Liver (tissue), 3 donors: Measurements from ENCODE around the gene AP4S1.

ENCODE experiments used
- FOXA1 ChIP-seq: IDR thresholded peaks from 2 replicates; pipeline ENCODE4 v1.6.1; 2016; ENCODE audit warnings: antibody characterized with exemption
- GABPA ChIP-seq, 2 donors: IDR thresholded peaks in 1 of 2; conservative IDR thresholded peaks in 1 of 2; 2 replicates each; pipeline ENCODE4 v1.6.1; 2016; ENCODE audit warnings: antibody characterized with exemption in 2 of 2, mild to moderate bottlenecking in 1 of 2, moderate library complexity in 1 of 2
- TAF1 ChIP-seq: conservative IDR thresholded peaks from 2 replicates; pipeline ENCODE4 v1.6.1; 2016; ENCODE audit warnings: antibody characterized with exemption, mild to moderate bottlenecking
- TF ChIP-seq, protein P1 (sequence below): fragments of 150-350 bp; IDR thresholded peaks from 2 replicates; pipeline ENCODE4 v1.5.1; 2017; ENCODE audit warnings: improper control_type of control experiment, low read depth, low read length; ENCODE audit not compliant: missing input control
- TF ChIP-seq, protein P2 (sequence below): IDR thresholded peaks from 2 replicates; pipeline ENCODE4 v1.6.1; 2016; ENCODE audit warnings: antibody characterized with exemption
- TF ChIP-seq, protein P3 (sequence below): IDR thresholded peaks from 2 replicates; pipeline ENCODE4 v1.6.1; 2016; ENCODE audit warnings: antibody characterized with exemption, mild to moderate bottlenecking
- donor health status: healthy.
- donor health status: healthy.

DNA sequence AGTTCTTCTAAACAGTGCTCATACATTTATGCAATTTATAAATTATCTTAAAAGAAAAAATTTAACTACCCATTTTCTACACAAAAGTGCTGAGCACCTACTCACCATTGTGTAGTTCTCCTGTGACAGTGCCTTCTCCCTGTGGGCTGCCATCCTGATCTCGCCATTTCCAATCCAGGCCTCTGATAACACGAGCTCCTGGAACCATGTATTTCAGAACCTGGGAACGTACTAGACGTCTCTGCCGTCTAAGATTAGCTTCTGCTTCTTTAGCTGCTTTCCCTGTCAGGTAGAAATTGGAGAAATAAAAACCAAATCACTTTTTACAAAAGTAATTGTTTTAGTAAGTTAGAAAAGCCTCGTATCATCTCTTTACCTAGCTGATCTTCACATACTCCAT lies 107.7 kb downstream of the AP4S1 start:
- TF ChIP-seq, protein P1, sequence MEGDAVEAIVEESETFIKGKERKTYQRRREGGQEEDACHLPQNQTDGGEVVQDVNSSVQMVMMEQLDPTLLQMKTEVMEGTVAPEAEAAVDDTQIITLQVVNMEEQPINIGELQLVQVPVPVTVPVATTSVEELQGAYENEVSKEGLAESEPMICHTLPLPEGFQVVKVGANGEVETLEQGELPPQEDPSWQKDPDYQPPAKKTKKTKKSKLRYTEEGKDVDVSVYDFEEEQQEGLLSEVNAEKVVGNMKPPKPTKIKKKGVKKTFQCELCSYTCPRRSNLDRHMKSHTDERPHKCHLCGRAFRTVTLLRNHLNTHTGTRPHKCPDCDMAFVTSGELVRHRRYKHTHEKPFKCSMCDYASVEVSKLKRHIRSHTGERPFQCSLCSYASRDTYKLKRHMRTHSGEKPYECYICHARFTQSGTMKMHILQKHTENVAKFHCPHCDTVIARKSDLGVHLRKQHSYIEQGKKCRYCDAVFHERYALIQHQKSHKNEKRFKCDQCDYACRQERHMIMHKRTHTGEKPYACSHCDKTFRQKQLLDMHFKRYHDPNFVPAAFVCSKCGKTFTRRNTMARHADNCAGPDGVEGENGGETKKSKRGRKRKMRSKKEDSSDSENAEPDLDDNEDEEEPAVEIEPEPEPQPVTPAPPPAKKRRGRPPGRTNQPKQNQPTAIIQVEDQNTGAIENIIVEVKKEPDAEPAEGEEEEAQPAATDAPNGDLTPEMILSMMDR: no peak
- no peak for TF ChIP-seq TAF1
- TF ChIP-seq, protein P2, sequence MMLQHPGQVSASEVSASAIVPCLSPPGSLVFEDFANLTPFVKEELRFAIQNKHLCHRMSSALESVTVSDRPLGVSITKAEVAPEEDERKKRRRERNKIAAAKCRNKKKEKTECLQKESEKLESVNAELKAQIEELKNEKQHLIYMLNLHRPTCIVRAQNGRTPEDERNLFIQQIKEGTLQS: no peak
- TF ChIP-seq, protein P3, sequence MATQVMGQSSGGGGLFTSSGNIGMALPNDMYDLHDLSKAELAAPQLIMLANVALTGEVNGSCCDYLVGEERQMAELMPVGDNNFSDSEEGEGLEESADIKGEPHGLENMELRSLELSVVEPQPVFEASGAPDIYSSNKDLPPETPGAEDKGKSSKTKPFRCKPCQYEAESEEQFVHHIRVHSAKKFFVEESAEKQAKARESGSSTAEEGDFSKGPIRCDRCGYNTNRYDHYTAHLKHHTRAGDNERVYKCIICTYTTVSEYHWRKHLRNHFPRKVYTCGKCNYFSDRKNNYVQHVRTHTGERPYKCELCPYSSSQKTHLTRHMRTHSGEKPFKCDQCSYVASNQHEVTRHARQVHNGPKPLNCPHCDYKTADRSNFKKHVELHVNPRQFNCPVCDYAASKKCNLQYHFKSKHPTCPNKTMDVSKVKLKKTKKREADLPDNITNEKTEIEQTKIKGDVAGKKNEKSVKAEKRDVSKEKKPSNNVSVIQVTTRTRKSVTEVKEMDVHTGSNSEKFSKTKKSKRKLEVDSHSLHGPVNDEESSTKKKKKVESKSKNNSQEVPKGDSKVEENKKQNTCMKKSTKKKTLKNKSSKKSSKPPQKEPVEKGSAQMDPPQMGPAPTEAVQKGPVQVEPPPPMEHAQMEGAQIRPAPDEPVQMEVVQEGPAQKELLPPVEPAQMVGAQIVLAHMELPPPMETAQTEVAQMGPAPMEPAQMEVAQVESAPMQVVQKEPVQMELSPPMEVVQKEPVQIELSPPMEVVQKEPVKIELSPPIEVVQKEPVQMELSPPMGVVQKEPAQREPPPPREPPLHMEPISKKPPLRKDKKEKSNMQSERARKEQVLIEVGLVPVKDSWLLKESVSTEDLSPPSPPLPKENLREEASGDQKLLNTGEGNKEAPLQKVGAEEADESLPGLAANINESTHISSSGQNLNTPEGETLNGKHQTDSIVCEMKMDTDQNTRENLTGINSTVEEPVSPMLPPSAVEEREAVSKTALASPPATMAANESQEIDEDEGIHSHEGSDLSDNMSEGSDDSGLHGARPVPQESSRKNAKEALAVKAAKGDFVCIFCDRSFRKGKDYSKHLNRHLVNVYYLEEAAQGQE: no peak
- no peak for TF ChIP-seq GABPA (IDR thresholded peaks at IDR 0.05 in 1 of 2, conservative IDR thresholded peaks at IDR 0.05 in 1 of 2)
- TF ChIP-seq FOXA1: no peak
